NCI-H82 treated with DMSO at 0.1 percent for 48 hours (cell line): ENCODE data around the gene CPB1.

Experiments
- DNase-seq: peaks from one replicate; lab custom pipeline; 2025; ENCODE audit not compliant: unreplicated experiment; lab: John Stamatoyannopoulos, UW

CPB1 gene

DNA sequence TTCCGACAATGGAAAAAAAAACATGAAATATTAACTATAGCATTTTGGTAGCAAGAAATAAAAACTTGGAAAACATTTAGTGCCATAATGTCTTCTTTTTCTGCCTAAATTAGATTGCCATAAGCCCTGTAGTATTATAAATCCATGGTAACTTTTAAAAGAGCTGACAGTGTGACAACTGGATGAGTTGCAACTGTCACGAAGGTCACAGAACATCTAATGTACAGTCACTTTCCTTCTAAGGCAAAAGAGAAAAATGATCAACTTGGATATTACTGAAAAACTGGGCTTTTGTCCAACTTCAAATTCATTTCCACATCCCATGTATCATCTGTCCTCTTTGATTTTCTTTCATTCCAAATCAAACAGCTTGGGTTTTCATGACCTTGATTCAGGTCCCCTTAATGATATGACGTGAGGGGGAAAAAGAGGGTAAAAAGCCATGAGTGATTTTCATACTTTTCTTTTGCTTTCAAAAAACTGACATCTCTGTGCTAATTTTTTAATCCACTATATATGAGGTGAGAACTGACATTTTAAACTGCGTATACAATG is 602 bp downstream of the CPB1 start:
- DNase-seq: no peak

DNA sequence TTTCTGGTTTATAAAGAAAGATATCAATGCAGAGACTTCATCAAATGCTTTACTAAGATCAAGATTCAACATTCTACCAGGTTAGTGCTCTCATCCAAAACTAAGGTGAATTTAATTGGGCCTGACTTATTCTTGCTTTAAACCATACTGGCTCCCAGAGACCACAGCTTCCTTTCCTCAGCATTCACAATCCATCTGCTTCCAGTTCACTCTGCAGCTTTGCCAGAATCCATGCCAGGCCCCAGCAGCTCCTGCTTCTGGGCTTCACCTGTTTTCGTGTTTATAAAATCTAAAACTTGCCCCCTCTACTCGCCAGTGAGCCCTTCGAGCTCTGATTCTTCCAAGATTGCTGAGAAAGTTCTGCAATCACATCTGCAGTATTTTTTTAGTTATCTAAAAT is 2.3 kb downstream of the CPB1 start:
- no peak for DNase-seq

DNA sequence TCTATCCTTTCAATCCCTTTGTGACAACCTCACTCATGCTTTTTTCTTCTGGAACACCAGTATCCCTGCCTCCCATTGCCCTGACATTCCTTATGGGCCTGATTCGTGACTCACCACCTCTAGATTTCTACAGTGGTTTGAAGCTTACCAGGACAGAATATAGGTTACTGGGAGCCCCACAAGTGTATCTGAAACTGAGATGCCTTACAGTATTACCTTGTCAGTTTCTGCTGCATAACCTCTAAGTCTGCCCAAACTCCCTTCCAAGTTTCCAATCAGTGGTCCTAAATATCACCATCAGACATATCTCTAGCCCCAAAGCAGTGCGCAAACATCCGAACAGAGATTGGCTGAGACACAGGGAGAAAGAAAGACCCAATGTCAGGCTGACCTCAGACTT is 5.6 kb downstream of the CPB1 start:
- DNase-seq: no peak

- DNase-seq: no peak
Observed at GRCh38 chr3:148839805-148840204, 12.2 kb downstream of the CPB1 start.

DNA sequence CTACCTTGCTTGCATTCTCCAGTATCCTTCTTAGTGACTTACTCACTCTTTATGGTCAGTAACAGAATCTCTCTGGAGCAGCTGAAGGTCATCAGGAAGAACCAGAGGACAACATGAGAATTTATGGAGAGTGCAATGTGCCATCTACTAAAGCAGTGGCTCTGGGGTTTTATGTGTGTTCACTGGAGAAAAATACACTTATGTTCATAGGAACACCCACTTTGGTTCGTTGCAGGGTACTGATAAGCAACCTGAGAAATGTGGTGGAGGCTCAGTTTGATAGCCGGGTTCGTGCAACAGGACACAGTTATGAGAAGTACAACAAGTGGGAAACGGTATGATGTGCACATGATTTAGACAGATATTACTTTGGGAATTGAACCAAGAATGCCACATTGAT is 12.8 kb downstream of the CPB1 start:
- no peak for DNase-seq

GRCh38 chr3:148845756-148846395 is 18.3 kb downstream of the CPB1 start:
- DNase-seq: no peak

DNA sequence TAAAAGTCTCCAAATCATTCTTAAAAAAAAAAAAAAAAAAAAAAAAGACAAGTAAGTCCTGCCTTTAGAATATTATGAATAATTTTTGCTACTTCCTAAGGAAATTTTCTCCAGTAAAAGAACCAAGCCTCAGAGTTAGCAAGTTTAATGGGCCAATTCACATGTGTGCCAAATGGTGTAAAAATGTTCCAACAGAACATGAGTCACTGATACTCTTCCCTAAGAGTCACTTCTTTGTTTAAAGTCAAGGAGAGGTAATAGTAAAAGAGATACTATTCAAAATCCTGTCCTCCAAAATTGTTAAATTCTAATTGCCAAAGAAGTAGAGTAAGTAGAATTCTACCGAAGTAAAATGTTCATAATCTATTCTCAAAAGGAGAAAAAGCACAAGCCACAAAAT is 19.7 kb downstream of the CPB1 start:
- no peak for DNase-seq

DNA sequence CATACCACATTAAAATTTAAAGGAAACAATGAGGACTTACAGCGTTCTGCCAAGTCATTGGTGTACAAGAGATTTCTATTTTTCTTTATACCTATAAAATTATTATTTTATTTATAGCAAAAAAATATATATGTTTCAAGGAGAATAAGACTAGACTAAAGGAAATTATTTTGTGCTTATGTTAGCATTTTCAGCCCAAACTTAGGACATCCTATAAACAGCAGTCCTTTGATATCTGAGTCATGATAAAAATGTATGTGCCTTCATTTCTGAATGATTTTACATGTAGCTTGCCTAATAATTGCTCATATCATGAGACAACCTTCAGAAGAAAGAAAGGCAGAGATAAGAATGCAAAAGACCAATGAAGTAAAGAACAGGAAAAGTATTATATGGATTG is 20.8 kb downstream of the CPB1 start:
- no peak for DNase-seq

DNA sequence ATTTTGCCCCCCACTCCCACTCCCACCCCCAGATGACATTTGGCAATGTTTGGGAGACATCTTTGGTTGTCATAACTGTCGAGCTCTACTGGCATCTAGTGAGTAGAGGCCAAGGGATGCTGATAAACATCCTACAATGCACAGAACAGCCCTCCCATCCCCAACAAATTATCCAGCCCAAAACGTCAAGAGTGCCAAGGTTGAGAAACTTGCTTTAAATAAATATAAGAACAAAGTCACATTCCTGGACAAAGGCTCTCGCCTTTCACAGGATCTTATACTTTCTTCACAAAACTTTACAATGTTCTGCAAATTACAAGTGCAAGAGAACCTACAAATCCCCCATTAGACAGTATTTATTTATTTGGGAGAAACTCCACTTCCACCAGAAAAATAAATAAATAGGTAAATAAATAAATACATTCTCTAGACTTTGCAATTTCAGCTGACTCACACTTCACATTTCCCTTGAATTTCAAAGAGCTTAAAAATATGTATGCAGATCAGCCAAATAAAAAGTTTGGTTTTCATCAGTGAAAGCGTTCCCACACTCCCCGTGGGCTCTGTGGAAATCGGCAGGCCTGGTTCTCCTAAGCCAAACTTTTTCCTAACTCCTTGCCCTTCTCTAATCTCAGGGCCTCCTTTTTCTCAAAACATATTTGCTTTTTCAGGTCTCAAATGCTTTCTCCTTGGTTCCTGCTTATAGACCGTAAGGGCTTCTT is 24.8 kb downstream of the CPB1 start:
- no peak for DNase-seq

- no peak for DNase-seq
Observed at GRCh38 chr3:148853076-148853475, 25.5 kb downstream of the CPB1 start.

GRCh38 chr3:148854061-148854460 is 26.4 kb downstream of the CPB1 start:
- no peak for DNase-seq

DNA sequence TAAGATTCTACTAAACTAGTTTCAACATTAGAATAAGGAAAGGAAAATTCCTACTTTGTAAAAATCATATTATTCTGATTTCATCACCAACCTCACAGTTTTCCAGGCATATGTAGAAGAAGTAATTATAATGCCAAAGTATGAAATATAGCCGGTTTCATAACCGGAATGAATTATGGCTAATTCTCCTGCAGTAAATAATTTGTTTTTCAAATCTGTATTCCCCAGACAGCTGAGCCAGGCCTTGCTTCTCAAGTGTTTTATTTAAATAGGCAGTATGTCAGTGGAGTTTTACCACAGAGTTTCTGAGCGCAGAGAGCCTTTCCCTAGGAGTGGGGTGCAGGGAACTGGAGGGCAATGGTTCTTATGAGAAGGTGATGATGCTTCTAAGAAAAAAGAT is 28.8 kb downstream of the CPB1 start:
- no peak for DNase-seq

GRCh38 chr3:148857316-148857715 is 29.7 kb downstream of the CPB1 start:
- no peak for DNase-seq

DNA sequence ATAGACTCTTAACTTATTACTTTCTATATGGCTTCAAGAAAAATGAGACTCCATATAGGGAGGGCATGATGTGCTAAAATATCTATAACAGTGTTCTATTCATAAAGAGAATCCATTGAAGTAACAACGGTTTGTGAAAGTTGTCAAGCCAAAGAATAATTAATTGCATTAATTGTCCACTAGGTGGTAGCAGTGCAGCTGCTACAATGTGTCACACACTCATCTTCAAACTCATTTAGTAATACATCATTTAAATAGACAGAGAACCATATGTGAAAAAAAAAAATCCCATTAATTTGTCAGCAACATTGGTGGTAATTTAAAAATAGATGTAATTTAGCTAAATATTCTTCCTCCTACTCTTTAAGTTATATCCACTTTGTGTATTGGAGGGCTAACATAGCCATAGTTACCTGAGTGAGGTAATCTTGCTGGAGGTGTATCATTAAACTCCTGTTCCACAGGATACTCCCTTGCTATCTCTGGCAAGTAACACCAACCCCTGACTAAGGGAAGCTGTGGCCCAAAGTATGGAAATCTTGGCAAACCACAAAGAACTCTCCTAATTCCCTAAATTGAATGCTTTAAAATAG is 33.8 kb downstream of the CPB1 start:
- DNase-seq: no peak

GRCh38 chr3:148863297-148863696 is 35.7 kb downstream of the CPB1 start:
- DNase-seq: no peak

GRCh38 chr3:148863814-148864213 is 36.2 kb downstream of the CPB1 start:
- no peak for DNase-seq

DNA sequence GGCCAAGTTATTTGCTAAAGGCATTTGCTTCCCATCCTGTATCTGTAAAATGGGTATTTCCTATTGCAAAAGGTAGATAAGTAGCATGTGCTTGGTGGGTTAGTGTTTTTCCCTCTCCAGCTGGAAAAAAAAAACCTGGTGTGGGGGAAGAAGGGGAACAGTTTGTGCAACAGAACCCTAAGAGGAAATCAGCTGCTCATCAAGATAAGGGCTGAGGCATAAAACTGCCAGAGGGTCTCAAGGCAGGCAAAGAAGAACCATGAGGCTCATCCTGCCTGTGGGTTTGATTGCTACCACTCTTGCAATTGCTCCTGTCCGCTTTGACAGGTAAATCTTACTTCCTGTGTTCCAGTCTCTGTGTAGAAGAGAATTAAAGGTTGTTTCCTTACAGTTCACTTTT is 37.4 kb downstream of the CPB1 start, which contains the start of gene CPA3:
Gene CPA3, plus strand, starts transcription at position 248 of the 400 bp plus-strand sequence. Its CDS starts 12 bp downstream, at position 260.
- DNase-seq: no peak

GRCh38 chr3:148866261-148866660 is 38.6 kb downstream of the CPB1 start:
- no peak for DNase-seq

DNA sequence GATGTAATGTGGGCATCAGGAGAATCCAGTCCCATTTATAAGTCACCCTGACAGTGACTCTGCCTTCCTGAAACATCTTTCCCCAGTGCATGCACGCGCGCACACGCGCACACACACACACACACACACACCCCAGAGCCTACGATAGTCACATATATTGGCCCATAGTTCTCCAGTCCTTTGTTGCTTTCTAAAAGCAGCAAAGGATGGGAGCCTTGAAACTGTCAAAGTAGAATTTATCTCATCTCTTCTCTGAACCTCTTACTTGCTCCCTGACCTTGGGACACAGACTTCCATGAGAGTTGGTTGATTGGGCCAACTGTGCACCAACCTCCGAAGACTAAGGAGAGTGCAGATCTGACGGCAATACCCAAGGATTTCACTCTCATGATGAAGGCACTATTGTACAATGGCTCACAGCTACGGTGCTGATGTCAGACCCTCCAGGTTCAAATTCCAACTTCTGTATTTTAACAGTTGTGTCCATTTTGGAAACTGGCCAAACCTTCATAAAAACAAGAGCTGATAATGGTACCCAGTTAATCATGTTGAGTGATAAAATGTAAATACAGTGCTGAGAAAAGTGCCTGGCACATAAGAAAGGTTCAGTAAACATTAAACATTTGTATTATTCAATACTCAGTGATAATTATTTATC is 45.8 kb downstream of the CPB1 start:
- no peak for DNase-seq

DNA sequence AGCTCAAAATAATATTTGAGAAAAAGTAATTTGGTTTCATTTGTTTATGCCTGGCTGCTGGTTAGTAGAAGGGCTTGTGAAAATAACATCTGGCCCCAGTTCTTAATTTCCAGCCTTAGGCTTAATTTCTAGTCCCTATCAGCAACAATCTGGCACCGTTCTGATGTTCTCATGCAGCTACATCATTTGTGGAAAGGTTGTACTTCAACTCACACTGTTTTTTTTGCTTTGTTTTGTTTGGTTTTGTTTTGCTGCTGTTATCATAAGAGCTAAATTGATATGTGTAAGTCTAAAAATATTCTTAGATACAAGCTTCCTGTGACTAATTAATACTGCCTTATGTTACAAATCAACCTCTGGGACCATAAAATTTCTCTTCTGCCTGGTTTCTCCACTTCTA is 46.4 kb downstream of the CPB1 start:
- DNase-seq: no peak

DNA sequence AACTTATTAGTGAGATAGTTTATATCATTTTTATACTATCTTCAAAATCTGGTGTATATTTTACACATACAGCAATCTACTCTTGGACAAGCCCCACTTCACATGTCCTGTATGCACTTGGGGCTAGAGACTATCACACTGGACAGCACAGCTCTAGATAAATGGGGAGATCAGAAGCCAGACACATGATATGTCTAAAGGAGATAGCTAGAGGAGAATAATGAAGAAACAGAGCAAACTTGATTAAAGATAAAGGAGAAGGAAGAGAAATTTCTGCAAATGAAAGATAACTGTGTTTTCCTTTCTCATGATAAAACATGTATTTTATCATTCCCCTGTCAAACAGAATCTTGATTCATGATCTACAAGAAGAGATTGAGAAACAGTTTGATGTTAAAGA is 50.5 kb downstream of the CPB1 start:
- DNase-seq: no peak

DNA sequence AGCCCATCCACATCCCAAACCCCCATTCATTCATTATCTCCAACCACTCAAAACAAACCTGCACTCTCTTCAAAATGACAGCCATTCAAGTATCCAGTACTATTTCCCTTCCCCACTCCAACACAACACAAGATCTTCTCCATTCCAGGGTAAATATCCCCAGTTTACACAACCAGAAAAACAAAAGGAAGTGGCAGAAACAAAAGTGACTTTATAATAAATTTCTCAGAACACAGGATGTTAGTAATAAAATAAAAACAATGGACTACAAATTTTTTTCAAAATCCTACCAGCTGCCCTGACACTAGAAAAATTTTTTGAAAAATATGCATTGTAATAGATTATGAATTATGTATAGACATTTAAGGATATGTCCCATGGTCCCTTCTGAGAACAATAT is 51.6 kb downstream of the CPB1 start:
- no peak for DNase-seq
